Nephron progenitor cell (in vitro differentiated cells): ENCODE results near the gene NKD1.

Experiments used
- DNase-seq: peaks from one replicate; pipeline ENCODE4 v3.0.0; 2021
- H3K27ac Mint-ChIP-seq: 2 replicates; pipeline ENCODE4 v1.8.0; 2021; ENCODE audit warnings: mild to moderate bottlenecking, moderate library complexity, mixed read lengths
- H3K27me3 Mint-ChIP-seq: 2 replicates; pipeline ENCODE4 v1.8.0; 2021; ENCODE audit warnings: mild to moderate bottlenecking, low read depth, mixed read lengths; ENCODE audit not compliant: poor library complexity
- H3K36me3 Mint-ChIP-seq: 2 replicates; pipeline ENCODE4 v1.8.0; 2021; ENCODE audit warnings: low read depth, mixed read lengths
- H3K4me1 Mint-ChIP-seq: 2 replicates; pipeline ENCODE4 v1.8.0; 2021; ENCODE audit warnings: mixed read lengths
- H3K4me3 Mint-ChIP-seq: 2 replicates; pipeline ENCODE4 v1.8.0; 2021; ENCODE audit warnings: mild to moderate bottlenecking, moderate library complexity, mixed read lengths
- H3K9me3 Mint-ChIP-seq: 2 replicates; pipeline ENCODE4 v1.8.0; 2021; ENCODE audit warnings: mild to moderate bottlenecking, moderate library complexity, mixed read lengths
- CTCF ChIP-seq: fragments of 200-600 bp; sonication (generic); IDR thresholded peaks from 2 replicates; pipeline ENCODE4 v1.5.0; 2021; ENCODE audit warnings: antibody characterized with exemption

Gene NKD1

DNA sequence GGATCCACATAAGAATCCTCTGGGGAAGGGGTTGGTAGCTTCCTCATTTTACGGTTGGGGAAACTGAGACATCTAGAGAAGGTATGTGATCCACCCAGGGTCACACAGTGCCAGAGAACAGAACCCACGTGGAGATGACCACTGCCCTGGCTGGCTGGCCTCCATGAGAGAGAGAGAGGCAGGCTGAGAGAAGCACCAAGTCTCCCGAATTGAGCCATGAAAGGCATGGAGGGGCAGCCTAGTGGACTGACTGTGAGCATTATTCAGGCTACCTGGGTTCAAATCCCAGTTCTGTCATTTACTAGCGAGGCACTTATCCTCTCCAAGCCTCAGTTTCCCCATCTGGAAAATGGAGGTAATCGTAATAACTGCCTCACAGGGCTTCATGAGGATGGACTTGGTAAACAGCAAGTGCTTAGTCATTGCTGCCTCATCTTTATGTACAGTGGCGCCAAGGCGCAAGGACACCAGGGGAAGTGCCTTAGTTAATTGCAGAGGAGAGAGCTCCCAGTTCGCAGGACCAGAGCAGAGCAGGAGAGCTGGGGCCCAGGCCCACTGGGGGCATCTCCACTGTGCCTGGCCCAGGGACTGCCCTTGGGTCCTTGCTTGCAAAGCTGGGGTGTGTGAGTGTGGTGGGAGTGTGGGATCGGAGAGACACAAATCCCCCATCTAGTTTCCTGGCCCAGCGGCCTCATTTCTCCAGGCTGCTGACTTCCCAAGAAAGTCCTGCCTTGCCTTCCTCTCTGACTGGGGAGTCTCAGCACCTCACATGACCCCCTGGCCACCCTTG is 71.7 kb downstream of the NKD1 start:
- TF ChIP-seq CTCF = no peak
- no peaks in the 10 kb centered on the region for H3K9me3 Mint-ChIP-seq
- no peak overlapping the region for H3K4me3 Mint-ChIP-seq
- H3K27me3 Mint-ChIP-seq = no peaks in the 10 kb centered on the region
- DNase-seq = no peak
- peak overlapping the region; percentile 90 for H3K27ac Mint-ChIP-seq
- H3K36me3 Mint-ChIP-seq = peaks cover 32% of the 10 kb centered on the region
- H3K4me1 Mint-ChIP-seq = peaks cover 54% of the 10 kb centered on the region

DNA sequence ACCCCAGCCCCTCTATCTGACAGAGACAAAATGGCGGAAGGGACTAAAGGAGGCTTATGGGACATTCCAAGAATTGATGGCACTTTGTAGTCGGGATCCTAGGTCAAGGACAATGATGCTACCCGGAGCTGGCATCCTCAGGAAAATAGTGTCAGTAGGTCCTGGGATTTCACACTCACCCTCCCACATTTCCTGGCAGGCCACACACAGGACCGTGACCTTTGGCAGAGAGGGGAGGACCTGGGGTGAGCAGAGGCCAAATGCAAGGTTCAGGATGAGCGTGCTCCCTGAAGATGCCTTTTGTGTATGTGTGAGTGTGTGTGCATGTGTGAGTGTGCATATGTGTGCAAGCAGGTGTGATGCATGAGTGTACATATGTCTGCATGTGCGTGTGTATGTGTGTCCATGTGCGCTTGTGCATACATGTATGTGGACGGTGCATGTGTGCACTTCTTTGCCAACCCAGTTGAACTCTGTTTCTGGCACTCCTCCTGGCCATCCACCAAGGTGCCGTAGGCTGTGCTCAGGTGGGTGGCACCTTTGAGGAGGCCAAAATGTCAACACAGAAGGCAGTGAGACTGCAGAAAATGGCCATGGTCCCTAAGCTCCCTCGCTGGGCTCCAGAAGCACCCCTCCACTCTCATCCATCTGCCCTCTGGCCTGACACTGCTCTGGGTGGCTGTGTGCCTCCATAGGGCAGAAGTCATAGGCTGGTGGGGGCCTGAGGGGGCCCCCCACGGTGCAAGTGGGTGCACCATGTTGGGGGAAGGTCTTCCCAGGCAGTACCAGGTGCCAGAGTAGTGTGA is 72.7 kb downstream of the NKD1 start:
- H3K9me3 Mint-ChIP-seq = no peaks in the 10 kb centered on the region
- no peak for TF ChIP-seq CTCF
- DNase-seq = no peak
- H3K36me3 Mint-ChIP-seq = peaks cover 32% of the 10 kb centered on the region
- H3K4me3 Mint-ChIP-seq = no peak overlapping the region
- peaks cover 48% of the 10 kb centered on the region for H3K4me1 Mint-ChIP-seq
- H3K27me3 Mint-ChIP-seq = no peaks in the 10 kb centered on the region
- no peak overlapping the region for H3K27ac Mint-ChIP-seq

GRCh38 chr16:50621452-50621792 is 73.2 kb downstream of the NKD1 start:
- no peak overlapping the region for H3K4me3 Mint-ChIP-seq
- no peaks in the 10 kb centered on the region for H3K9me3 Mint-ChIP-seq
- no peak for TF ChIP-seq CTCF
- no peak overlapping the region for H3K27ac Mint-ChIP-seq
- H3K36me3 Mint-ChIP-seq = peaks cover 31% of the 10 kb centered on the region
- DNase-seq = no peak
- H3K4me1 Mint-ChIP-seq = peaks cover 48% of the 10 kb centered on the region
- no peaks in the 10 kb centered on the region for H3K27me3 Mint-ChIP-seq

GRCh38 chr16:50622029-50622428 is 73.8 kb downstream of the NKD1 start:
- Mint-ChIP-seq H3K4me1 (peaks cover 48% of the 10 kb centered on the region), H3K36me3 (peaks cover 31% of the 10 kb centered on the region), H3K4me3 (no peak overlapping the region), H3K27ac (no peak overlapping the region), H3K9me3 (no peaks in the 10 kb centered on the region), H3K27me3 (no peaks in the 10 kb centered on the region)
- DNase-seq = no peak
- TF ChIP-seq CTCF = no peak

DNA sequence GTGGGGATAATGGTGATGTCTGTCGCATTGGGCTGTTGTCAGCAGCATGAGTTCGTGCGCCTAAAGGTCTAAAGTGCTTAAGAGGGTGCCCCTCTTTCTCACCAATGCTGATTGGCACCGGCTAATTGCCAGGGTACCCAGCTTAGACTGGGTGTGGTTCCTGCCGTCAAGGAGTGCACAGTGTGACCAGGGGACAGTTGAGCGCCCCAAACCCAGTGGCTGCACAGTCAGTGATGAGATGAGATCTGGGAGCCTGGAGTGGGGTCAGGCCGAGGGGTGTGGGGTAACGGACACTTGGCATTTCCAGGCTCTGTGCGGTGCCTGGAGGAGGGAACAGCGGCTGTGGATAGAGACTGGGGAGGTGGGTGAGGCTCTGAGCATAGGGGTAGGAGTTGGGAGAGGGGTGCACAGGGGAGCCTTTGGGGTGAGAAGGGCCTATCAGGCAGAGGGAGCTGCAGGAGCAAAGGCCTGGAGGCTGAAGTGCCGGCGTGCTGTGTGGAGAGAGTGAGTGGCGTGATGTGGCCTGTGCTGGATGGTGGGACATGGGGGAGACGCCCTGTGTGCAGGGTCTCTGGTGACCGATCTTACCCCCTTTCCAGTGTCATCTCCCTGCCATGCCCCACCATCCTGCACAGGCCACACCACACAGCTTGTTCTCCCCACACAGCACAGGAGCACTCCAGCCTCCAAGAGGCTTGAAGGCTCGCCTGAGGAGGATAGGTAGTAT is 74.6 kb downstream of the NKD1 start:
- Mint-ChIP-seq H3K4me3 (no peak overlapping the region), H3K4me1 (peaks cover 48% of the 10 kb centered on the region), H3K9me3 (no peaks in the 10 kb centered on the region), H3K36me3 (peaks cover 29% of the 10 kb centered on the region), H3K27me3 (no peaks in the 10 kb centered on the region), H3K27ac (peak overlapping the region; percentile 84)
- no peak for DNase-seq
- no peak for TF ChIP-seq CTCF
